ENCODE data around the gene THBS2. TPM values are rescaled to one million over a fixed set of nuclear protein-coding genes. Genes with fewer than 3 reads are reported as not detected.

The THBS2 gene
- total RNA-seq, 1 donor from 2014 or later, result 2.7 TPM

DNA sequence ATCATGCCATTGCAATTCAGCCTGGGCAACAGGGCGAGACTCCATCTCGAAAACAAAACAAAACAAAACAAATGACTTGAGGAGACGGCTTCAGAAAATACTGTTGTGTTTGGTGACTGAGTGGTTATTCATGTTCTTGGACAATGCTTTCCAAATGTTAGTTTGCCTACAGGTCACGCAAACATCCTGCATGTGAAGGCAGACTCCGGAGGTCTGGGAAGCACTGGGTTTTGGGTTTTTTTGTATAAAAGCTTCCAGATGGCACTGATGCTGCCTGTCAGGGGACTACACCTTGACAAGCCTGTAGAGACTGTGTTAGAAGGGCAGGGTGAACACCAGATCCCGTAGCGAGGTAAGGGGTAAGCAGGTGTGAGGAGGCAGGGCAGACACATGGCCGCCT is 81.7 kb downstream of the THBS2 start:
- DNase-seq (ENCODE audit: low read depth), result no peak
- TF ChIP-seq, protein P1, sequence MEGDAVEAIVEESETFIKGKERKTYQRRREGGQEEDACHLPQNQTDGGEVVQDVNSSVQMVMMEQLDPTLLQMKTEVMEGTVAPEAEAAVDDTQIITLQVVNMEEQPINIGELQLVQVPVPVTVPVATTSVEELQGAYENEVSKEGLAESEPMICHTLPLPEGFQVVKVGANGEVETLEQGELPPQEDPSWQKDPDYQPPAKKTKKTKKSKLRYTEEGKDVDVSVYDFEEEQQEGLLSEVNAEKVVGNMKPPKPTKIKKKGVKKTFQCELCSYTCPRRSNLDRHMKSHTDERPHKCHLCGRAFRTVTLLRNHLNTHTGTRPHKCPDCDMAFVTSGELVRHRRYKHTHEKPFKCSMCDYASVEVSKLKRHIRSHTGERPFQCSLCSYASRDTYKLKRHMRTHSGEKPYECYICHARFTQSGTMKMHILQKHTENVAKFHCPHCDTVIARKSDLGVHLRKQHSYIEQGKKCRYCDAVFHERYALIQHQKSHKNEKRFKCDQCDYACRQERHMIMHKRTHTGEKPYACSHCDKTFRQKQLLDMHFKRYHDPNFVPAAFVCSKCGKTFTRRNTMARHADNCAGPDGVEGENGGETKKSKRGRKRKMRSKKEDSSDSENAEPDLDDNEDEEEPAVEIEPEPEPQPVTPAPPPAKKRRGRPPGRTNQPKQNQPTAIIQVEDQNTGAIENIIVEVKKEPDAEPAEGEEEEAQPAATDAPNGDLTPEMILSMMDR (conservative IDR thresholded peaks at IDR 0.05; ENCODE audit: low read depth, low read length), result no peak
- H3K4me3 ChIP-seq (ENCODE audit: low read depth, low read length), result no peak overlapping the region

GRCh38 chr6:169171016-169171415 is 82.6 kb downstream of the THBS2 start:
- DNase-seq (ENCODE audit: low read depth), result no peak
- TF ChIP-seq, protein P1 (conservative IDR thresholded peaks at IDR 0.05; ENCODE audit: low read depth, low read length), result no peak

DNA sequence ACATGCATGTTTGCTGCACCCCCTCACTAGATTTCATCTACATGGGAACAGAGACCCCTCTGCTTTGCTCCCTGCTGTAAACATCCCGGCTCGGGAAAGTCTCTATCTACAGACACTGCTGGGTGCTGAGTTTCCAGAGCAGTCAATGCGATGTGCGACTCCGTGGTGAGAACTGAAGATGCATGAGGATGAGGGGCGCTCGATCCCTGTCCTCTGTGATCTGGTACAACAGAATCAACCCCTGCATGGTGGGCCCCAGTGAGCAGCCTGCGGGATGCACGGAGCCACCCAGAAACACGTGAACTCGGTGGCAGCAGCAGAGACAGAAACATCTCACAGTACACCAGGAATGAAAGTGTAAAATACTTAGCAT is 83.1 kb downstream of the THBS2 start:
- H3K4me3 ChIP-seq (ENCODE audit: low read depth, low read length), result no peak overlapping the region
- DNase-seq (ENCODE audit: low read depth), result no peak
- TF ChIP-seq, protein P1 (conservative IDR thresholded peaks at IDR 0.05; ENCODE audit: low read depth, low read length), result no peak

More at GRCh38 chr6:169171016-169171415, 82.6 kb downstream of the THBS2 start:
- no peak overlapping the region for H3K4me3 ChIP-seq (ENCODE audit: low read depth, low read length)

DNA sequence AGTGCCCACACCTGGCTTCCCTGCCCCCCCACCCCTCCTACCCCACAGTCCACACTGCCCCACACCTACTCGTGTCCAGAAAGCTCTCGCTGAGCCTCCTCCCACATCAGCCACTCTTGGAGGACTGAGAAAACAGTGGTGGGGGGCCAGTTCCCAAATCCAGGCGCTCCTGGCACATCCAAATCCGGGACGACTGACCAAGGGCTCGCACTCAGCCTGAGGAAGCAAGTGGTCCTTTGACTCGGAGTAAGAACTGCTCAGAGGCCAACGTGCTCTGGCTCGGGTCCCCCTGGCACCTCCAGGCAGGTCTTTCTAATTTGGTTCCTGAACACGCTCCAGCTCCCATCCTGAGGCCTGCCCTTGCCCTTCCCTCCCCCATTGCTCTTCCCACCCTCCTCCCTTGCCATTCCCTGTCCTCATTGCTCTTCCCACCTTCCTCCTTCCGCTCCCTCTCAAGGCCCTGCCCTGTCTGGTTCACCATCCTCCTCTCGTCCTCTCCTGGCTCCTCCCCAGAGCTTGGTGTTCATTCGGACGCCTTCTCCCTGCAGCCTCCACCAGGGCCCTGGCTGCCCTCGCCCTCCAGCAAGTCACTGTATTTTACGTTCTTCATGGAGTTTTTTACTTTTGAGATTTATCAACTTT is 83.6 kb downstream of the THBS2 start:
- TF ChIP-seq, protein P1 (conservative IDR thresholded peaks at IDR 0.05; ENCODE audit: low read depth, low read length), result no peak
- H3K4me3 ChIP-seq (ENCODE audit: low read depth, low read length), result no peak overlapping the region
- no peak for DNase-seq (ENCODE audit: low read depth)

DNA sequence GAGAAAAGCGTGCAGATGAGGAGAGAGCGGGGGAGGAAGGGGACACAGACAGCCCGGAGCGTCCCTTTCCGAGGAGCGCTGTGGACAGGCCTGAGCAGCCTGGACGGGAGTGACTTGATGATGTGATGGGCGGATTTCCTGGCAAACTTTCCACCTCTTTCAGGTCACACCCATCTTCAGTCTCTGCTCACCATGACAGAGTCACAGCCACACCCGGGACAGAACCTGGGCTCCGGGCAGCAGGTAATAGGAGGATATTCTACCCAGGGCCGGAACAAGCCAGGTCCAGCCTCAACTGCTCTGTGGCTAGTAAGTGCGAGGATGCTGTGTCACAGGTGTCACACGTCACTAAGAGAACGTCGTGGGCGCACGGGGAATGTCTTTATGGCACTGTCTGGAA is 84.3 kb downstream of the THBS2 start:
- DNase-seq (ENCODE audit: low read depth), result no peak
- TF ChIP-seq, protein P1 (conservative IDR thresholded peaks at IDR 0.05; ENCODE audit: low read depth, low read length), result no peak
- no peak overlapping the region for H3K4me3 ChIP-seq (ENCODE audit: low read depth, low read length)

- TF ChIP-seq, protein P1 (conservative IDR thresholded peaks at IDR 0.05; ENCODE audit: low read depth, low read length), result no peak
- no peak for DNase-seq (ENCODE audit: low read depth)
Measured at GRCh38 chr6:169168706-169169105, 84.9 kb downstream of the THBS2 start.

GRCh38 chr6:169168302-169168630 is 85.4 kb downstream of the THBS2 start:
- no peak overlapping the region for H3K4me3 ChIP-seq (ENCODE audit: low read depth, low read length)
- TF ChIP-seq, protein P1 (conservative IDR thresholded peaks at IDR 0.05; ENCODE audit: low read depth, low read length), result no peak
- no peak for DNase-seq (ENCODE audit: low read depth)

More at GRCh38 chr6:169168706-169169105, 84.9 kb downstream of the THBS2 start:
- no peak overlapping the region for H3K4me3 ChIP-seq (ENCODE audit: low read depth, low read length)

Measured in epithelial cell of proximal tubule (primary cell).